GM18498 (cell line): ENCODE measurements around the gene CBLB.
"Not testable (repeated sequence)": the region's sequence is repeated elsewhere in the genome, so short reads cannot be mapped to it uniquely, and the experiment has no call there.

Source experiments
- ATAC-seq: cut with Tn5 transposase; IDR thresholded peaks from one replicate; pipeline ENCODE4 v1.9.1; 2021; ENCODE audit warnings: mild to moderate bottlenecking, moderate library complexity; ENCODE audit not compliant: unreplicated experiment

CBLB gene

GRCh38 chr3:105763659-105764036 is 105.2 kb downstream of the CBLB start:
- ATAC-seq: no peak

- no peak for ATAC-seq
Measured at GRCh38 chr3:105762749-105763658, 105.8 kb downstream of the CBLB start.

DNA sequence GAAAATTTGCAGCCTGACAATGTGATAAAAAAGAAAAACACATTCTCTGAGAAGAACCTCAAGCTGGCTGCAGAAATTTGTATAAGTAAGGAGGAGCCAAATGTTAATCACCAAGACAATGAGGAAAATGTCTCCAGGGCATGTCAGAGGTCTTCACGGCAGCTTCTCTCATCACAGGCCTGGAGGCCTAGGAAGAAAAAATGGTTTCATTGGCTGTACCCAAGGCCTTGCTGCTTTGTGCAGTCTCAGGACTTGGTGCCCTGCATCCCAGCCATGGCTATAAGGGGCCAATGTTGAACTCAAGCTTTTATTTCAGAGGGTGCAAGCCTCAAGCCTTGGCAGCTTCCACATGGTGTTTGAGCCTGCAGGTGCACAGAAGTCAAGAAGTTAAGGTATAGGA is 106.6 kb downstream of the CBLB start:
- ATAC-seq: not testable (repeated sequence)

- no peak for ATAC-seq
Measured at GRCh38 chr3:105759442-105760078, 109.3 kb downstream of the CBLB start.

DNA sequence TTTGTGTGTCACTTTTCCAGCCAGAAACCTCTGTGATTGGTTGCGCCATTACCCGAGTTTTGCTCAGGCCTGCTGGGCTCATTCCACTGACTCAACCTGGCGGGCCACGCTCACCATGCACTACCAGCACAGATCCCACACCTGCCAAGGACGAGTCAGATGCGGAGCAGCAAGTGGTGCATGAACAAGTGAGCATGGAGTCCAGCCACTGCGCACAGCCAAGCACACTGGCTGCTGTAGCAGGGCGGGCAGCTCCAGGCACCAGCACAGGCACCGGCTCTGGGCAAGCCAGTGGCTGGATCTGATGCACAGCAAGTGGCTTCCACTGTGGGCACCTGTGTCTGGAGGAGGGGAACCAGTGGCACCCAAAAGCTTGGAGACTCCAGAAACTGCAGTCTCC is 110.4 kb downstream of the CBLB start:
- no peak for ATAC-seq

GRCh38 chr3:105755121-105755886 is 113.5 kb downstream of the CBLB start:
- ATAC-seq: no peak

DNA sequence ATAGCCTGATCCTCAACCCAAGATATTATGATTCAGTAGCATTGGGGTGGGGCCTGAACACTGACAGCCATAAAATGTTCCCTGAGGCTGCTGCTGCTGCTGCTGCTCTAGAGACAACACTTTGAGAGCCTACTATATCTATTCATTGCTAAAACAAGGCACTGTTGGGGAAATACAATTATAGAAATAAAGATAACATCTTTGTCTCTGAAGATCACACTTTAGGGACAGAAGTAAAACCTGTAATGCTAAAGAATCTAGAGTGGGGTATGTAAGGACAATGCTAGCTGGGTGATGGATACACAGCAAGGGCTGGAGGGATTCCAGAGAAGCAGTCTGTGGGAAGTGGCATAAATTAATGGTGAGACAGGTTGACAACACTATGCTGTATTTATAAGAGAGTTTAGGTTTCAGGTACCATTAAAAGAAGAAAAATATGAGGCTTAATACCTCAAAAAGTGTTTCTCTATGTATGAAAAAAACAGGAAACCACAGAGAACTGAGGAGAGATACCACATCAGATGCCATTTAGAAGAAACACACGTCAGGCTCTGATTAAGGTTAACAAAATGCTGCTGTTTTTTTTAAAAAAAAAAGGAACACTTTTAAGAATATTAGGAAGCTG is 115.9 kb downstream of the CBLB start:
- peak; percentile 62 for ATAC-seq

- no peak for ATAC-seq
Measured at GRCh38 chr3:105747696-105748095, 121.1 kb downstream of the CBLB start.

DNA sequence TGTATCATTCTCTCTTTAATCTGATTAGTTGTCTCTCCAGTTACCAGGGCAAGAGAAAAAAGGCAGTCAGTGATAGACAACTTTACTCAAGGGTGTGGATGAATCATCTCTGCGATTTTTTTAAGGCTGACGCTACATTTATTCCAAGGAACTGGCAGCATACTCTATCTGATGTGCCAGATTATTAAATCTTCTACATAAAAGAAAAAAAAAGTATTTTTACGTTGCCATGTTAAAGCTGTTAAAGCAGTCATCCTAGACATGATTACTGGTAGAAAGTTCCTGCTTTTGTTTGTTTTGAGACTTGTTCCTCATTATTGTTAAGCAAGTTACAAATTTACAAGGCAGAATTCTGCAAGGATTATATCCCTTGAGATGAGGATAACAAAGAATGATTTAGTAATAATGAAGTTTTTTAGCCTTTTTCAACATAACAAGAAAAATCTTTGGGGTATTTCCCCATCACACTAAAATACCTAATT is 121.7 kb downstream of the CBLB start:
- no peak for ATAC-seq

DNA sequence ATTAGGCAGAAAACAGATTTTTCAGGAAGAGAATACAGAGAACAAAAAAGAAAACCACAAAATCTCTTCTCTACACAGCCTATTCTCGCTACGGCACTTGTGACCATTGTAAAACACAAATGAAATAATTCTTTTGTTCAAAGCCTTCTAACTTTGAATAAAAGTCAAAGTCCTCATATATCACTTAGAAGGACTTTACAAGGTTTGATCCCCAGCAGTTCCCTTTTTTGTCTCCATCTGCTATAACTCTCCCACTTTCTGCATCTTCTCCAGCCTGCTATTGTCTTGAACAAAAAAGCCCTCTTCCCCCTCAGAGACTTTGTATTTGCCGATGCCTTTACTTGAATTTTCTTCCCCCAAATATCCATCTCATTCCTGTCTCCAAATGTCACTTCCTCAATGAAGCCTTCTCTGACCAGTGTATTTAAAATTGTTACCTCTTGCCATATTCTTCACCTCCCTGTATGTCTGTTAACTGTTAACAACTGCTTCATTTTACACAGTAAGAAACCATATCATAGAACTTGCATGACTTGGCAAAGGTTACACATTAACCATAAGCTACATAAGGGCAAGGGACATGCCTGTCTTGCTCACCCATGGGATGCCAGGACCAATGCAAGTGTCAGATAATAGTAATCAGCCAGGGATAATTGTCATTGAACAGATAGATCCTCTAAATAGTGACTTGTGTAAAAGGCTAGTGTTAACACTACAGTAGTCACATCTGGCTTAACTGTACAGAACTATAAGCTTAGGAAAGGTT is 122.4 kb downstream of the CBLB start:
- ATAC-seq: no peak

DNA sequence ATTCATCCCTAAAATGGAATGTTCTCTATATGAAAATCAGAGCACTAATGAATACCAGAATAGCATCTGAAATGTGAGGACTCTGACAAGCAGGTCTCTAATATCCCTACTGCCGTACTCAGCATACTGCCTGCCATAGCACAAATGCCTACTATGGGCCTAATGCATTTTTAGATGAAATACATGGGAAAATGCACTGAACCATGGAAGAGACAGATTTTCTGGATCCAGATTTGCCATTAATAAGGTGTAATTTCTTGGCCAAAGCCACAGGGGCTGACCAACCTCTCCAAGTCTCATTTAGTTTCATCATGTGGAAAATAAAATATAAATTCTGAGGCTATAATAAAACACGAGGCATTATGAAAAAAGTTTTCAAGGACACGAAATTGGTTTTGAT is 123.8 kb downstream of the CBLB start:
- ATAC-seq: no peak

DNA sequence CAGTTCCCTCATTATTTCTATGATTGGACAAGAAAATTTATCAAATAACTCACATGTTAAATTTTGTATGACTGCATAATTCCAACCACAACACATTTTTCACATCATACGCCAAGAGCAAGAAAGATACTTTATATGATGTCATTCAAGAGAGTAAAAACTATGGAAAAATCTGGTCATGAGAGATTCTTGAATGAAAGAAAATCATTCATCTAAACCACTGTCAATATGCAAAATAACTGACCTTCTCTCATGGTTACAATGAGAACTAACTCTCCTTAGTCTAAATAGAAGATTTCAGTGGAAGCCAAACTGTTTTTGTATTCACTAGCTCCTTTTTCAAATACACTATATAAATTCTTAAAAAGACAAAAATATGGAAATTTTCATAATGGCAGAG is 124.6 kb downstream of the CBLB start:
- no peak for ATAC-seq

DNA sequence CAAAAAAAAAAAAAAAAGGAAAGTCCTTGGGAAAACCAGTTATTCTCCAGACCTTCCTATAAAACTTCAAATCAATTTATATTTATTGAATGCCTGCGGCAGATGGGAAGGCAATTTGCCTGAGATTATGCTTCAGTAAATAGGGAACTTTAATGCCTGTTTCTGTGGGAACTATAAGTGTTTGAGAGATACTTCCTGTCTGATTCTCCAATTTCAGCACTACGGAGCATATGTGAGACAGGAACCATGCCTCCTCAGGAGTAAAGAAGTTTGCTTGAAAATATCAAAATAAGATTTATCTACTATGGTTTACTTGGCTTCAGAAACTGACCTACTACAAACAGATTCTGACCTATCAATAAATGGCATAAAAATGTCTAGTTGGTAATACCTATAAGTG is 135.5 kb downstream of the CBLB start:
- no peak for ATAC-seq

DNA sequence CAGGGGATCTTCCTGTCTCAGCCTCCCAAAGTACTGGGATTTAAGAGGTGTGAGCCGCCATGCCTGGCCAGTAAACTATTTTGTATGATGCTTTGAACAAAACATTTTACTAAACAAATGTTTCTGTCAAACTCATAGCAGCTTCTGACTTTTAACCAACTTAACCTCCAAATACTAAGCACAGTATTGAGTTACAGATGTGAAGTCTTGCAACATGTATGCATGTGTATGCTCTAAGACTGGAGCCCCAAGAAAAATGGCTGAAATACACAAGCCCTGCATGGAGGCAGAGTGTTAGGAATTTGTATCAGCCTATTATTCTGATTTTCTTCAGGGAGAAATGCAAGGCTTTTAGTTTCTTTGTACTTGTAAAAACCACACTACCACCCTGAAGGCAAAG is 137.1 kb downstream of the CBLB start:
- no peak for ATAC-seq

DNA sequence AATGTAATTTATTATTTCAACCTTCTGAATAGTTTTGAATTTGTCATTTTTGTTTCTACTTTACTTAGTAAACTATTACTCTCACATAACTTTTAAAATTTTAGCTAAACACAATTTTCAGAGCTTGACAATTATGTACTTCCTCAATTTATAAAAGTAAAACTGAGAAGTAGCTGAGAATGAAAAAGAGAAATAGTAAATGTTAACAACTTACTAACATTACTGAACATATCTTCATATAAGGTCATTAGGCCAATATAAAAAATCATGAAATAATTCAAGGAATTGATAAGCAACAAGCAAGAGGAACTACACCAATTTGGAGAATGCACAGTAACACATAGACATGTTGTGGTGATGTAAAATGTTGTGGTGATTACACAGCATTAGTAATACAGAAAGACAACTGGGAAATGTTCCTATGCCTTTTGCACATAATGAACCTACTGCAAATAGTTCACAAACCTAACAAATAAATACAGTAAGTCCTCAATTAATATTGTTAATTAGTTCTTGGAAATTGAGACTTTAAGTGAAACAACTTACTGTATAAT is 137.9 kb downstream of the CBLB start:
- ATAC-seq: no peak

- no peak for ATAC-seq
Measured at GRCh38 chr3:105729667-105730066, 139.1 kb downstream of the CBLB start.

DNA sequence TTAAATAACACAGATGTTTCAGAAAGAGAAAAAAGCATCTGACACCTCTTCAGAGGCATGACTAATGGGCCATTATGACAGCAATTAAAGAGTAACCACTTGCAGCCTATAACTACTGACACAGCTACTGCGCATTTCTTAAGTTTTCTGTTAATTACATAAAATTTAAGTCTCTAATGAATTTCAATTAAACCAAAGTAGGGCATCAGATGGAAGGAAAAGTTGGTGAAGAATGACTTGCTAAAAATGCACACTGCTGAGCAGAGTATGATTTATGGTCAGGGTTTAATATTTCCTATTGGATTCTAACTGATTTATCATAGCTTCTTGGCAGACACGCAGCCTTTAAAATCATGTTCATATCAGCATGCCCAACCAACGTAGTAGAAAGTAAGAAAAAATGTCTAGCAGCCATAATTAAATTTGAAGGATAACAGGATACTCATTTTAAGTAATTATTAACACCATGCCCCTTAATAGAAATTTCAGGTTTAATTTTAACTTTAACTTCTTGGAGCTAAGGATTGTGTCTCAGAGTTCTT is 140.0 kb downstream of the CBLB start:
- no peak for ATAC-seq

GRCh38 chr3:105727036-105727435 is 141.8 kb downstream of the CBLB start:
- ATAC-seq: not testable (repeated sequence)

DNA sequence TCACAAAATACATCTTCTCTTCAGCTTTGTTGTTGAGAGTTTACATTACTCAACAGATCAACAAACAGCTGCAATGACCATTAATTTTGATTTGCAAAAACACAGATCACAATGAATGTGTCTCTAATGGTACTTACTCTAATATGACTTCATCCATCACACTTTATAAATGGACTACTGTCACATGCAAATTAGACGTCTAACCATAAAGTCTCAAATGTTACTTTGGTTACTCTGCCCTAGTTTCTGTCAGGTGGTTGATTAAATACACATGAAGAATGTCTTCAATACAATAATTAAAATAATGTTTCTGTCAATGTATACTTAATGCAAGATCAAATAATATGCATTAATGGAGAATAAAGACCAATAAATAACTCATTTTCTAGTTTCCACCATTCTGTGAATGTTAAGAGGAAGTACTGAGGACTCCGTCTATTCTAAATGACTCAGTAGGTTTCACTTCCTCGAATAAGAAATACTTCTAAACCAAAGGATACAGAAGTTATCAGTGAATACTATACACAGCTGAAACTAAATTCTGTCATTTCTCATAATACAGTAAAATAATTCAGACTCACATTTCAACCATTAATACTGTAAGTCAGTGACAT is 145.8 kb downstream of the CBLB start:
- ATAC-seq: peak; percentile 100
